CD4-positive, alpha-beta T cell treated with Interleukin-15 for 1 hour (primary cell): ENCODE measurements around the gene SLC39A11.

Source experiments
- DNase-seq: peaks from one replicate; pipeline ENCODE4 v3.0.0-alpha.2; 2020

Gene SLC39A11

GRCh38 chr17:72702998-72703397 is 389.5 kb downstream of the SLC39A11 start:
- DNase-seq = no peak

DNA sequence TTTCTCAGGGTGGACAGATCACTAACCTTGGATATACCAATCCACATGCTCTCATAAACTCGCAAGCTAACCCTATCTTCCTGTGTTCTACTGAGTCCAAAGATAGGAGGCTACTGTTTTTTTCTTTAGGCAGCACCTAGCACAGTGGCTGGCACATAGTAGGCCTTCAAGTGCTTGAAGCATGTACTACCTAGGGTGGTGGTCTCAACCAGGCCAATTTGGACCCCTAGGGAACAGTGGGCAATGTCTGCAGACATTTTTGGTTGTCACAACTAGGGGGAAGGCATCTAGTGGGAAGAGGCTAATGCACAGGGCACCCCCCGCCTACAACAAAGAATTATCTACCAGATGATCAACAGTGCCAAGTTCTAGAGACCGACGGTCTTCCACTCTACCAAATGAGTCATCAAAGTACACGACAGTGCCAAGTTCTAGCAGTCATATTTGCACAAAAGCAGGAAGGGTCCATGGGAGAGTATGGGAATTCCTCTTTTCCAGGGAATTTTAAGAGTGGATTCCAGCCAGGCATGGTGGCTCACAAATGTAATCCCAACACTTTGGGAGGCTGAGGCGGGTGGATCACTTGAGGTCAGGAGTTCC is 390.3 kb downstream of the SLC39A11 start:
- DNase-seq = no peak

- no peak for DNase-seq
These were observed 392.3 kb downstream of the SLC39A11 start for GRCh38 chr17:72700226-72700625.

DNA sequence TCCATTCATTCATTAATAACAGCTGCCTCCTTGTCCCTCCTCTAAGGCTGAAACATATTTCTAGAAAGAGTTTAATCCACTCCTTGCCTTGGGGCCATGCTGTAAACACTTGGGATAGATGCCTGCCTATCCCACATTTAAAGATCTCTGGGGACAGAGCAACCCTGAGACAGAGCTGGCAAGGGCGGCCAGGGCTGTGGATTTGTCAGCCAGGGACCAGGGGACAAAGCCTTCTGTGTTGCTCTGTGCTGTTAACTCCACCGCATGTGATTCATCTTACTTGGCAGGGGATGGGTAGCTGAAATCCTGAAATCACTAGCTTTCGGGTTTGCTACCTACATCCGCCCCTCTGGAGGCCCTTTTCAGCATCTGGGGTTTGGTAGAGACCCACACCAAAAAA is 392.9 kb downstream of the SLC39A11 start:
- no peak for DNase-seq

DNA sequence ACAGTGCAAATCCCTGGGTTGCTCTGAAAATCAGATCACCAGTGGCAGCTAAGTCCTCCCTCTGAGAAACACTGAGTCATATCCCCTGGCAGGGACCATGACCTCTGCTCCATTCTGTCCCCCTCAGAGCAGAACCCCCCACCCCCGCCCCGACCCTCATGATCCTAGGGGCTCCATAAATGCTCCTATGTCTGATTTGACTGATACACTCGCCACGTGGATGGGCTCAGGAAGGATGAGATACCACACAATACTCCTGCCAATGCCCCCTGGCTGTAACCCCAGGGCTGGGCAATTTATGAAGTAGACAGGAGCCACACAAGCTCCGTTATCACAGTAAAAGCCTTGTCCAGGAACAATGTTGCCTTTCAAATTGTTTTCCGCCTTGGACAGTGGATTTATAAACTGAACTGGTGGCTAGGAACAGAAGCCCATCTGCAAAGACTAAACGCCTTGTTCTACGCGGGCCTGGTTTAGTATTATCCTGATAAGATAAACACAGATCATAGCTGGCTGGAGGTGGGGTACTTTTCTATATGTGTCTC is 394.8 kb downstream of the SLC39A11 start:
- no peak for DNase-seq

DNA sequence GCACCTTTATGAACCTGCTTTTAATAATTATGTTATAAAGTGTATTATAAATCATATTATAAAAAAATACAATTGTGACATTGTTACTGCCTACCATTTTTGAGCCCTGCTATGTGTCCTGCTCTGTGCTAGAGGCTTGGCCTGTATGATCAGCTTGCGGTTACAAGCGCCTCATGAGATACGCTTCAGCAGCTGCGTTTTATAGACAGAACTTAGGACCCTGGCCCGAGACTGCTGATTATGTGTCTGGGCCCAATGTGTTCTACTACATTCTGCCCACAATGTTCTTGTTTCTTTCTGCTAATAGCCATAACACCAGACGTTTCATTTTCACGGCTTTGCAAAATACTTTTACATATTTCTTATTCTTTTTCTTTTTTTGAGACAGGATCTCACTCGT is 395.8 kb downstream of the SLC39A11 start:
- no peak for DNase-seq

DNA sequence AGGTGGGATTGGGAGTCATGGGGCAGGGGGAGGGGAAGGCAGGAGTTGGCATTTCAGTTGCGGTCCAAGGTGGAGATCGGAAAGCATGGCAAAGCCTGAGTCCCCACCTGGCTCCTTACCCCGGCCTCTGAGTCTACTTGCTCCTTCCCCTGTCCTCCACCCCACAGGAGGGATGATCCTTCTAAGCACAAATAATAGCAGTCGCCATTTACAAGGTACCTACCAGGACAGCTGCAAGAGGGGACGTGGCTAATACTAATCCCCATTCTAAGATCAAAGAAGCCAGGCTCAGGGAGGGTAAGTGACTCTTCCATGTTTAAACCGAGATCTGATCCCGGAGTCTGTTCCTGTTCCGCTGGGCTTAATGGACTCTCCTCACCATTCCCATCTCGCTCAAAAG is 396.3 kb downstream of the SLC39A11 start:
- DNase-seq = no peak

GRCh38 chr17:72693956-72694355 is 398.5 kb downstream of the SLC39A11 start:
- no peak for DNase-seq

- DNase-seq = no peak
These were observed 399.2 kb downstream of the SLC39A11 start for GRCh38 chr17:72693151-72693878.

DNA sequence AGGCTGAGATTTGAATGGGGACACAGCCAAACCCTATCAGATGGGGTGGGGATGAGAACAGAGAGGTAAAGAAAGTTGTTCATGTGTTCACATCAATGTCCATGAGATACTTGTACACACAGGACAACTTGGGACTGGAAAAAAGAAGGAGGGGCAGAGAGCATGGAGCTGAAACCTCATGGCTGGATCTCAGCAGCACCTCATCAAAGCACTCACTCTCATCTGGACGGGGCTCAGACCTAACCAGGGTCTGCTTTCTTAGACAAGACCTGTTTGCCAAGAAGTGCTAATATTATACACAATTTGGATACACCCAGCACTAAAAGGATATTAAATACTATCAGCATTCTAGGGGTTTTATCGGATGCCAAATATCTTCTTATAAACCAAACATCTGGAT is 399.8 kb downstream of the SLC39A11 start:
- DNase-seq = no peak

- DNase-seq = no peak
These were observed 400.9 kb downstream of the SLC39A11 start for GRCh38 chr17:72691586-72691985.

DNA sequence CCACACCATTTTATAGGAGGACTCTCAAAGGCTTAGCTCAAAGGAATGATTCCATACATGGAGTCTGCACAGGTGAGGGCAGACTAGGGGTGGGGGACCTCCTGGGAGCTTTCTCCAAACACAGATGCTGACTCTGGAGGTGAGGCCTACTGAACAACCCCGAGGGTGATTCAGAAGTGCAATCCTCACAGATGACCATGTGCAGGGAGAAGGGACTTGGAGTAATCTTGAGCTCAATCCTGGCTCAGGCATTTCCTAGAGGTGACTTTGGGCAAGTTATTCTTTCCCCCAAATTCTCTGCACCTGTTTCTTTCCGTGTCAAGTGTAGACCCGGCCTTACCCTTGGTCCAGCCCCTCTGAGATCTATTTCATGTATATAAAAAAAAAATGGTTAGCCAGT is 401.5 kb downstream of the SLC39A11 start:
- no peak for DNase-seq

- DNase-seq = no peak
These were observed 404.6 kb downstream of the SLC39A11 start for GRCh38 chr17:72687886-72688285.

GRCh38 chr17:72684405-72685020 is 408.0 kb downstream of the SLC39A11 start:
- no peak for DNase-seq

DNA sequence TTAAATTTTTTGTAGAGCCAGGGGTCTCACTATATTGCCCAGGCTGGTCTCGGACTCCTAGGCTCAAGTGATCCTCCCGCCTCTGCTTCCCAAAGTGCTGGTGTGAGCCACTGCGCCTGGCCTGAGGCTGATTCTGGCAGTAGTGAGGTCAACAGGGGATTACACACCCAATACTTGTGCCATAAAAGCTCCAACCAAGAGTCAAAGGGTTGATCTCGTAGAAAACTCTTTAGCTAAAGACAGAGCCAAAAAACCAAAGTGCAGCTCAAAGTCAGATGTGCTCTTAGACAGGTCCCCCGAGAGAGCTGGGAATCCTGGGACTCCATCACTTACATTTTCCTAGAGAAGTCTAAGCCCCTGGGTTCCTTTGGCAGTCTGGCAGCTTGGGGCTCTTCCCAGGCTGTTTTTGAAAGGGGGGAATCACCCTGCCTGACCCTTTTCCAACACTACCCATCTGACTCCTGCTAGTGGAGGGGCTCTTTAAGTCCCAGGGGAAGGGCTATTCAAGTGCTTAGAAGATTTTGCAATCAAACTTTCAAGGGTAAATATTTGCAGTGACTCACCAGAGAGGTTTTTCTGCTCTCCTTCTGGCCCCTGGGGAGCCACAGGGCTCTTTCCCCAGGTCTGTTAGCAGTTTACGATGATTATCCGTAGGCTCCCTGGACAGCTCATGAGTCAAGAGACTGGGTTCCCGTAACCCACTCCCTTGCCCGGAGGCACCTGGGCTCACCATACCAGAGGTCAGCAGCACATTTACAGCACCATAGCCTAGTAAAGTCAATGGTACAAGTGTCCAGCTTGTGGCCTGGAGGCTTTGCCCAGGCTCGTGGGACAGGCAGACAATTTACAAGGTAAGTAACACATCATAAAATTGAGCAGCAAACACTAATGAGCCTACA is 408.7 kb downstream of the SLC39A11 start:
- DNase-seq = no peak

GRCh38 chr17:72682605-72683004 is 409.9 kb downstream of the SLC39A11 start:
- DNase-seq = no peak

DNA sequence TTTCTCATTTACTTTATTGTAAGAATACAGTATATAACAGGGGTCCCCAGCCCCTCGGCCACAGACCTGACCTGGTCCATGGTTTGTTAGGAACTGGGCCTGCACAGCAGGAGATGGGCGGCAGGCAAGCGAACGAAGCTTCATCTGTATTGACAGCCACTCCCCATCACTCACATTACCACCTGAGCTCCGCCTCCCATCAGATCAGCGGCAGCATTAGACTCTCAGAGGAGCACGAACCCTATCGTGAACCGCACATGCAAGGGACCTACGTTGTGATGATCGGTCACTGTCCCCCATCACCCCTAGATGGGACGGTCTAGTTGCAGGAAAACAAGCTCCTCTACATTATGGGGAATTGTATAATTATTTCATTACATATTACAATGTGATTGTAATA is 410.6 kb downstream of the SLC39A11 start:
- no peak for DNase-seq

GRCh38 chr17:72677714-72678390 is 414.6 kb downstream of the SLC39A11 start:
- no peak for DNase-seq

DNA sequence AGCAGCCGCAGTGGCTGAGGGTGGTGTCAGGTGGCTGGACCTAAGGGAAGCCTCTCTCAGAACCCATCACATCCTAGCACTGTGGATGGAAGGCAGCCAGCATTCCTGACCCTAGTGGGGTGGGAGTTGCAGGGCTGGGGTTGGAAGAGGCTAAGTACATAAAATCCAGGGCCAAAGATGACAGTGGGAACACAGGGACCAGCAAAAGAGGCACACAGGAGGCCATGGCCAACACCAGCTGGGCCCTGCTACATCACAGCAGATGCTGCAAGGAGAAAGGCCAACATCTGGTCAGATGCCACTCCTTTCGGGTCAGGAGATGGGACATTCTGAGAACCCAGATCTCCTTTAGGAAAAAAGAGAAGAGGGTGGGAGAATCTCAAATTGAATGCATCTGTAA is 415.4 kb downstream of the SLC39A11 start:
- no peak for DNase-seq

- DNase-seq = no peak
These were observed 419.8 kb downstream of the SLC39A11 start for GRCh38 chr17:72672729-72673128.

DNA sequence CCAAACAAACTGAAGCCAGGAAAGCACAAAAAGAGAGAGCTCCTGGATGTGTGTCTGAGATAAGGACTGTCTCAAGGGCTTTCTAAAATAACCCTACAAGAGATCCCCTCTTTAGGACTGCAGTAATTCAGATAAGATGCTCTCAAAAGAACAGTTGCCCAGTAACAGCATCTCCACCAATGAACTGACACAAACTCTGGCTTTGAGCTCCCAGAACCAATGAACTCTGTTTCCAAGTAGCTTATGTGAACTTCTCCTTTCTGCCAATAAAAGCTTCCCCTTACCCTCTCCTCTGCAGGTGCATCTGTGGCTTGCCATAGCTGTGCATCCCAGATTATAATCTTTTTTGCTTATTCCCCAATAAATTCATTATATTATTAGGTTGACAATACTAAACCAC is 421.5 kb downstream of the SLC39A11 start:
- DNase-seq = no peak
